Measurements from ENCODE around the gene NOS1AP.

The NOS1AP gene

DNA sequence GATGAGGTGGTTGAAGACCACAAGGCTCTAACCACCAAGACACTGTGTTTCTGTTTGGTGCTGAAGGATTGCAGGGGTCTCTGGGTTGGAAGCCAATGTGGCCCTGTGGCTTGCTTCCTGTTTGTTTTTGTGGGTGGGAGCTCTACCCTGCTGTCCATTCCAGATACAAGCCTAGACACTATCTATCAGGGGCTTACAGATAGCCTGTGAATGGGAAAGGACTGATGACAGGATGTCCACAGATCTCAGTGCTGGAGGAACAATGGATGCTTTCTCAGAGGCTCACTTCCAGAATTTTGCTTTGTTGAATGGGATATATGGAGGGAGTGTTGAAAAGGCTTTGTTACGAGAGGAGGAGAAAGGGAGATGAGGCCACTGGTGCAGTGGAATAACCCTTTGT, 69.7 kb downstream of the NOS1AP start:
- no peak for DNase-seq

DNA sequence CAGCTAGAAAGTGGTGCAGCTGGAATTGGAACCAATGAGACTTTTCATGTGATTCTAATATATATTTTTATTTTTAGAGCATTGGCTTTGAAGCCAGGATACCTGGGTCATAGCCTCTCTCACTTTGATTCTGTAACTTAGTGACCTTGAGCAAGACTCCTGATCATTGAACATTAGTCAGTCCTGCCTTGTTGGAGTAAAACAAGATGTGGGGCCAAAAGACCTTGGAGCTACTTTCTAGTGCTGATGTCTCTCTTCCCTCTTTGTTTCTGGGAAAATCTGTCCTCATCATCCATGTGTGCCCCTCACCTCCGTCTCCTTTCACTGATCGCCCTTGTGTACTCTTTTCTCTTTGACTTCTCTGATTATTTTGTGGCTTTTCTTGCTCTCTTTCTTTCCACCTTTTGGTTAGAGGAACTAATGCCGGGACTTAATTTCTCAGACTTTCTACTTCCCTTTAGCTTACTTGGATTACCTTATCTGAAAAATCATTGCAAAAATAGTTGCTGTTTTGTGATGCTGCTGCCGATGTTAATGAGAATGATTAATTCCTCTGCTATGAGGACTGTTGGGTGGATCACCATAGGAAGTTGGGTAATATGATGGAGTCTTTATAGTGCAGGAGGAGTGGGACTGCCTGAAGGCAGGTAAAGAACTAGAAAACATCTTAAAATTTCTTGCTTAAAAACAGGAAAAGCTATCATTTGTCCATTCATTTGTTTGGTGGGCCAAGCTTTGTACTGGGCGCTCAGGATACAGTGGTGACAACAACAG, 72.0 kb downstream of the NOS1AP start:
- DNase-seq = no peak

DNA sequence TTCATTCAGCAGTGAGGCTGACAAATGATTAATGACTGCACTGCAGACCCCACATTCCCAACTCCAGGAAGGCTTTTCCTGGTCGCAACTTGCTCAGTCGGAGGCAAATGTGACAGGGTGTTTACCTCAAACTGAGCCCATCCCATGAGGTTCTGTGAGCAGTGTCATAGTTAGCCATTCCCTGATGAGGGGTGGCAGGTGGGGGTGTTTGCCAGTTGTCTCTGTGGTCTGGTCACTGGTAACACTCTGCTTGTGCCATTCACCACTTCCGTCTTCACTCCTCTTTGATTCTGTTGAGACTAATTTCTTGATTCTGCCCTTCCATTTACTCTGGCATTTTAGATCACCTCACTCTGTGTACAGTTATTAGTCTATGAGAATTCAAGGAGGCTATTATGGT, 73.5 kb downstream of the NOS1AP start:
- DNase-seq = no peak

- no peak for DNase-seq
Measured at GRCh38 chr1:162144268-162144667, 74.8 kb downstream of the NOS1AP start.

DNA sequence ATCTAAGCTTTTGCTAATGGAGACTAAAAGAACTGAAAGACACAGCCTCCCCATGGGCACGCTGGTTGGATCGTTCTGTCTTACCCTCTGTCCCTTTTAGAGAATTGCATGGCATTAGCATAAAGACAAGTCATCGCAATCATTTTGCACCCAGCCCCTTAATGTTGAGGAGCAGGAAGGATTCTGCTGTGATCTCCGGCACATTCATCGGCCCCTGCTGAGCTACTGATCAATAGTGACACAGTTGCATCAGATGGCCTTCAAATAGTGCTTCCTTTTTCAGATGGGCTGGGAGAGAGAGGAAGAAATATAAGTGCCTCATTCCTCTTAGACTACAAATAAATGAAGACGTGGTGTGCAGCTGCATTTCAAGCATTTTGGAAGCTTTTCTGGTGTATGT, 75.4 kb downstream of the NOS1AP start:
- no peak for DNase-seq

DNA sequence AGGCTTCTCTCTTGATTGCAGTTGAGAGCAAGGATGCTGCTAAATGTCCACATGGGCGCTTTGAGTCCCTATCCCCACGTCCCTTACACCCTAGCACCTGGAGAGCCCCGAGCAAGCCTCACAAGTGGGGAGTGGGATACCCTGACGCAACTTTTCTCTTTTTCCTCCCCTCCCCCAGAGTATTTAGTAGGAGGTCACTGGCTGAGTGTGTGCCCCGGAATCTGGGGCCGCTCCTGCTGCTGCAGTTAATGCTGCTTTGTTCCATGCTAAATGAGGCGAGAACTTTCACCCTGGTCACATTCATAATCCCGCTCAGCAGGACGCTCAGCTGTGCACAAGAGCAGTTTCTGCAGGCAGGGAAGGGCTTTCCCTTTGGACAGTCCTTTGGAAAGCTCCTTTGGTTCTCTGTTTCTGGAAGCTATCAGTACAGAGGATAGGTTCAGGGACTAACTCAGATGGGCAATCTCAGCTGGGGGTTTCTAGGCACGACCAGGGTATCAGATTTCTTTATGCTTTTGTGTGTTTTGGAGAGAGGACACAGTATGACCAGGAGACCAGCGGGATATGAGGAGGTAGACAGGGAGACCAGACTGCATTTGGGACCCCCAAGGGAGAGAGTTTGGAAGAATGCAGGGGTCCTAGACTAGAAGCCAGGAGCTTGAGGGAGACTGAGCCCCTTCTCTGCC, 75.9 kb downstream of the NOS1AP start:
- DNase-seq = no peak

- DNase-seq = no peak
Measured at GRCh38 chr1:162145966-162146696, 76.6 kb downstream of the NOS1AP start.

GRCh38 chr1:162147760-162148159, 78.3 kb downstream of the NOS1AP start:
- no peak for DNase-seq

GRCh38 chr1:162150112-162150511, 80.6 kb downstream of the NOS1AP start:
- no peak for DNase-seq

DNA sequence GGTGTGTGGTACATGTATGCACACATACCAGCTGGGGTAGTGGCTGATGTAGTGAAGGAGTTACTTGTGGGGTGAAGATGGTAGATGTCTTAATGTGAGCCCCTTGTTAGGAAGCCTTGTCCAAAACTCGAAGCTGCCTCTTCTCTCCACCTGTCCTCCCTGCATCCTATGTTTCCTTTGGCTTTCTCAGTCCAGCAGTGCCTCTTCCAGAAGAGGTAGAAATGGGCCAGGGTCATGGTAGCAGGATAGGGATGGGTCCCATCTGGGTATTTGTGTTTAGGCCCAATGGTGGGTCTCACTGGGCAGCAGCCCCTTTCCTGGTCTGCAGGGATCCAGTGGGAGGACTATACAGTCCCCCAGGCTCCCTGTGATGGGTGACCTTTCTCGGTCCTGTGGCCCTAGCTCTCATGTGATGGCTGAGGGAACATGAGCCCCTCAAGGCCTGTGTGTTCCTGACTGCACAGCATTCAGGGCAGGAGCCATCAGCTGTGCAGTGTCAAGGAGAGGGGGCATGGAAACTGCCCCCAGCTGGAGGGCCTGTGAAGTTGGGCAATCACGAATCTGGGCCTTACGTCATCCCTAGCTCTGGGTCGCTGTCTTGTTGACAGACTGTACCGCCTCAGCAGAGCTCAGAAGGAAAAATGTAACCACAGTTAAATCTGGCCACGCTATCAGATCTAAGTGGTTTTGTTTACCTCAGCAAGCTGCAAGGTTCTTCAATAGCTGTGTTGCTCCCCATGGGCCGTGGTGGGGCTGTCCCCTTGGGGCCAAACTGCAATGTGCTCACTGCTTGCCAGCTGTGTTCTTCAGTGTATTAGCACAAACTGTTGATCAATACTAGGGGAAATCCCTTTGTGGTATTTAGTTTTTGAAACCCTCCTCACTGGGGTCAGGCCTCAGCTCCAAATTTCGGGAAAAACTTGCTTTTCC, 82.7 kb downstream of the NOS1AP start:
- DNase-seq = no peak

GRCh38 chr1:162153374-162153773, 83.9 kb downstream of the NOS1AP start:
- DNase-seq = no peak

GRCh38 chr1:162157469-162157868, 88.0 kb downstream of the NOS1AP start:
- DNase-seq = no peak

DNA sequence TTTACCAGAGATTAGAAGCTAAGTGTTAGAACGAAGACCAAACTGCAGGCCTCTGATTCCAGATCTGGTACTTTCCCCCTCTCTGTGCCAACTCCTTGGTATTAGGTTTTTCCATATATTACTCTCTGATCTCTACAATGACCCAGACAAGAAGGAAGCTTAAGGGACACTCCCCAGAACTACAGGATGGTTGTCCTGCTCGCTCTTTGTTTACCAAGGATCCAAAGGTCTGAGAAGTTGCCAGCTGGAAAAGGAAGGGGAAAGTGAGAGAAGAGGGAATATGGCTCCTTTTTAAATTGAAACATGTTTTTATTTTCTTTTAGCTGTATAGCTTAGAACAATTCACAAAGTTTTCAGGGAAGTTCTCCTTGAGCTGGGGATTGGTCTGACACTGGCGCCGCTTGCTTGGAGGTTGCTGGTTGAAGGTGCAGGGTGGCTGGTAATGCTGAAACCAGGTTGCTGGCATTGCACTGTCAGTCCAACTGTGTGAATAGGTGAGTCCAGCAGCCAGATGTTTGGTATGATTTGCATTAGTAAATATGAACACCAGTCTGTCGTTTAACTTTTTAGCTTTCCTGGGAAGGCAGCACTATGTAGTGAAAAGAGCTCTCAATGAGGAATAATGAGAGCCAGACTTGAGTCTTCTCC, 89.3 kb downstream of the NOS1AP start:
- DNase-seq = no peak

DNA sequence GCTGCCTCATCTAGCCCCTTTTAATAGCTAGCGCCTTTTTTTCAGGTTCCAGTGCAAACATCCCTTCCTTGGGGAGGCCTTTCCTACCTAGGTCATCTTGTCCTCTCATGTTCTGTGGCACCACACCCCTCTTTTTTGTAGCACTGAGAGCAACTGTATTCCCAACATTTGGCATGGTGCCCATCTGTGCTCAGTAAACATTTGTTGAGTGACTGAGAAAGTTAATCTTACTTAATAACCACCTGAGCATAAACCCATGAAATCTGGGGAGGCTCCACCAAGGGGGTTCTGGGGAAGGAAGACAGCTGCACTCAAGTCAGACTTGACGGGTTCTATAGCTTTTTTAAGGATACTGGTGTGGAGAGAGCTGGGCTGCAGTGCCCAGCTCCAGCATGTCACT, 90.0 kb downstream of the NOS1AP start:
- no peak for DNase-seq

DNA sequence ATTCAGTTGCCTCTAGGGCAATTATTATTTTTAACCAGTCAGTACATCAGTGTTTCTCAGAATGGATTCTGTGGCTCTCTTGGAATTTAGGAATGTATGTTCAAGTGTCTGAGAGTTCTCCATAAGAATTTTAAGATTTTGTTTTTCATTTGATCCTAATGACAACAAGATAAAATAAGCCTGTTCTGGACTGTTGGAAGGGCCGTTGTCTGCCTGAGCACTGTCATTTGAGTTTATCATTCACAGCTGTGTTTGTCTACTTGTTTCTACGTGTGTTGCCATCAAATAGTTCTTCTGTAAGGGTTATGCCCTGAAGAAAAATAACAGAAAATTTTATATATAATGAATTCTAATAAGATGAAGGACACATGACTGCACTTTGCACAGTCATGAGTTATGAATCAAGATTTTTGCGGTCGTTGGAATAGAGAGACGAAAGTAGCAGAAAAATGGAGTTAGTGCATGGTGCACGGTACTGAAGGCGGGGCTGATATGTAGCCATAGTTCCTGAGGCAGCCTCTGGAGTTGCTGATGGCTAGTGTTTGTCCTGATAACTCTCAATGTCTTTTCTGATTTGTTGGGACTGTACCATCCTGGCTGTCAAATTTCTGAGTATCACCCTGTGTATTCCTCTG, 92.5 kb downstream of the NOS1AP start:
- DNase-seq = no peak

GRCh38 chr1:162165528-162165927, 96.0 kb downstream of the NOS1AP start:
- no peak for DNase-seq

- DNase-seq = no peak
Measured at GRCh38 chr1:162166917-162167615, 97.6 kb downstream of the NOS1AP start.

GRCh38 chr1:162168261-162168660, 98.8 kb downstream of the NOS1AP start:
- DNase-seq = no peak

GRCh38 chr1:162169031-162169790, 99.7 kb downstream of the NOS1AP start:
- DNase-seq = no peak

DNA sequence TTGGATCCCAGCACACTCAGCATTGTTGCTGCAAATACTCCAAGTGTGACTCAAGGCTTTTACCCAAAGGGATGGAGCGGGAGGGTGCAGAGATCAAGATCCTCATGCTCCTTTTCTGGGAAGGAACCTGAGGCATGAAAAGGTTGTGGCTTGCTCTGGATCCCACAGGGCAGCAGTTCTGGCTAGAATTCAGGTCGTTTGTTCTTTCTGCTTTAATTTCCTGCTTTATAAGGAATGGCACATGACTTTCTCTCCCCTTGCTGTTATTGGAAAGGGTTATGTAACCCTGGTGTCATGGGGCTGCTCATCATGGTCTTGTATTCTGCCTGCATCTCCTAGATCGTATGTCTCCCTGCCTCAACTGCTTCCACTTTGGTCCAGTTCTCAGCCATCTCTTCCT, 101.6 kb downstream of the NOS1AP start:
- DNase-seq = no peak
